ENCODE measurements around the gene F11R. TPM values are rescaled to one million over a fixed set of nuclear protein-coding genes. Genes with fewer than 3 reads are reported as not detected.

F11R gene
- total and polyA plus RNA-seq, 9 donors: 8.9 to 28.0 (median 12.3) TPM

GRCh38 chr1:161054805-161055204, 33.9 kb upstream of the F11R start:
- Histone ChIP-seq H3K9me3 (replicated peaks; ENCODE audit: control insufficient read depth, low read depth, low read length) (no peaks in the 10 kb centered on the region), H3K4me3 (ENCODE audit: low read length) (no peak overlapping the region), H3K27ac (ENCODE audit: low read length) (no peak overlapping the region), H3K27me3 (ENCODE audit: control insufficient read depth, insufficient read depth, low read length) (peaks cover 13% of the 10 kb centered on the region), H3K4me1 (ENCODE audit: control insufficient read depth, insufficient read depth, low read length) (no peaks in the 10 kb centered on the region), H3K36me3 (ENCODE audit: control insufficient read depth, insufficient read depth, low read length) (no peaks in the 10 kb centered on the region)
- WGBS (ENCODE audit: insufficient coverage): 100% methylated on average over 1 of the region's 7 CpGs
- no peak for DNase-seq

DNA sequence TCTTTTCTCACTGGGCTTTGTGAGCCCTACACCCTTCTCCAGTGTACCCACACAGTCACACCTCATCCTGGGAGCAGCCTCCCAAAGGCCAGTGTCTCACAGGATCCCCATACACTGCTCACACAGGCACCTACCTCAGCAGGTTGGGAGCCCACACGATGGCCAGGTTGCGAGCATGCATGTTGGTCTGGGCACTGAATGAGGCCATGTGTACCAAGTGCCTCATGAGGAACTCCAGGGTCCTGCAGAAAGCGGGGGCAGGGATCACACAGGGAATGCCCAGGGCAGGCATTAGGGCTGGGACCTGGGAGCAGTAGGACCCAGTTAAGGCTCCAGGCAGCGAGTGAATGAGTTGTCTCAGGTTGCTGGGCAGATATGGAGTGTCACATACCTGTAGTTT, 33.3 kb upstream of the F11R start:
- H3K4me3 ChIP-seq (ENCODE audit: low read length): no peak overlapping the region
- no peak for DNase-seq
- peaks cover 13% of the 10 kb centered on the region for H3K27me3 ChIP-seq (ENCODE audit: control insufficient read depth, insufficient read depth, low read length)
- H3K36me3 ChIP-seq (ENCODE audit: control insufficient read depth, insufficient read depth, low read length): no peaks in the 10 kb centered on the region
- no peaks in the 10 kb centered on the region for H3K9me3 ChIP-seq (replicated peaks; ENCODE audit: control insufficient read depth, low read depth, low read length)
- no peaks in the 10 kb centered on the region for H3K4me1 ChIP-seq (ENCODE audit: control insufficient read depth, insufficient read depth, low read length)
- no peak overlapping the region for H3K27ac ChIP-seq (ENCODE audit: low read length)
- WGBS (ENCODE audit: insufficient coverage): 84% methylated on average over 4 of the region's 4 CpGs

- Histone ChIP-seq H3K36me3 (ENCODE audit: control insufficient read depth, insufficient read depth, low read length) (no peaks in the 10 kb centered on the region), H3K27me3 (ENCODE audit: control insufficient read depth, insufficient read depth, low read length) (peaks cover 17% of the 10 kb centered on the region), H3K4me1 (ENCODE audit: control insufficient read depth, insufficient read depth, low read length) (no peaks in the 10 kb centered on the region), H3K9me3 (replicated peaks; ENCODE audit: control insufficient read depth, low read depth, low read length) (no peaks in the 10 kb centered on the region), H3K4me3 (ENCODE audit: low read length) (no peak overlapping the region), H3K27ac (ENCODE audit: low read length) (no peak overlapping the region)
- no CpG with 5 or more reads among the region's 3 CpGs for WGBS (ENCODE audit: insufficient coverage)
- no peak for DNase-seq
These were observed 31.9 kb upstream of the F11R start for GRCh38 chr1:161052899-161053298.

DNA sequence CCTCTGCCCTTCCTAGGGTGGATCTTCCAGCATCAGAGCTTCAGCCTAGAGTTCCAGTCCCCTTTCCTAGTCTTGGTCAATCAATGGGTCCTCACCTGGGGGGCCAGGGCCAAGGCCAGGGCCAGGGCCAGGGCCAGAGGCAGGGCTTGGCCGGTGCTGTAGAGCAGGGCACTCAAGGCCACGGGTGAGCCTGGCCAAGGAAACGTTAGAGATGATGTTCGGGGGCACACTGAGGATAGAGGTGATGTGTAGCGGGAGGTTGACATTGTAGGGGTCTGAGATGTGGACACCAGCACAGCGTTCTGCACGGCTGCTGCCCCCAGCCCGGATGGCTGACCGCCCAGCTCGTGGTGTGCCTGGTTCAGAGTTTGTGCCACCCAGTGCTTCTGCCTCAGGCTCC, 30.3 kb upstream of the F11R start:
- H3K27me3 ChIP-seq (ENCODE audit: control insufficient read depth, insufficient read depth, low read length): peaks cover 19% of the 10 kb centered on the region
- H3K9me3 ChIP-seq (replicated peaks; ENCODE audit: control insufficient read depth, low read depth, low read length): peaks cover 7% of the 10 kb centered on the region
- H3K36me3 ChIP-seq (ENCODE audit: control insufficient read depth, insufficient read depth, low read length): no peaks in the 10 kb centered on the region
- no peak overlapping the region for H3K4me3 ChIP-seq (ENCODE audit: low read length)
- WGBS (ENCODE audit: insufficient coverage): 92% methylated on average over 10 of the region's 10 CpGs
- no peak overlapping the region for H3K27ac ChIP-seq (ENCODE audit: low read length)
- peaks cover 2% of the 10 kb centered on the region for H3K4me1 ChIP-seq (ENCODE audit: control insufficient read depth, insufficient read depth, low read length)
- DNase-seq: no peak

- Histone ChIP-seq H3K9me3 (replicated peaks; ENCODE audit: control insufficient read depth, low read depth, low read length) (peaks cover 7% of the 10 kb centered on the region), H3K4me3 (ENCODE audit: low read length) (no peak overlapping the region), H3K27ac (ENCODE audit: low read length) (no peak overlapping the region), H3K27me3 (ENCODE audit: control insufficient read depth, insufficient read depth, low read length) (peaks cover 9% of the 10 kb centered on the region), H3K4me1 (ENCODE audit: control insufficient read depth, insufficient read depth, low read length) (peaks cover 6% of the 10 kb centered on the region), H3K36me3 (ENCODE audit: control insufficient read depth, insufficient read depth, low read length) (no peaks in the 10 kb centered on the region)
- WGBS (ENCODE audit: insufficient coverage): 63% methylated on average over 2 of the region's 5 CpGs
- no peak for DNase-seq
These were observed 28.2 kb upstream of the F11R start for GRCh38 chr1:161048949-161049722.

DNA sequence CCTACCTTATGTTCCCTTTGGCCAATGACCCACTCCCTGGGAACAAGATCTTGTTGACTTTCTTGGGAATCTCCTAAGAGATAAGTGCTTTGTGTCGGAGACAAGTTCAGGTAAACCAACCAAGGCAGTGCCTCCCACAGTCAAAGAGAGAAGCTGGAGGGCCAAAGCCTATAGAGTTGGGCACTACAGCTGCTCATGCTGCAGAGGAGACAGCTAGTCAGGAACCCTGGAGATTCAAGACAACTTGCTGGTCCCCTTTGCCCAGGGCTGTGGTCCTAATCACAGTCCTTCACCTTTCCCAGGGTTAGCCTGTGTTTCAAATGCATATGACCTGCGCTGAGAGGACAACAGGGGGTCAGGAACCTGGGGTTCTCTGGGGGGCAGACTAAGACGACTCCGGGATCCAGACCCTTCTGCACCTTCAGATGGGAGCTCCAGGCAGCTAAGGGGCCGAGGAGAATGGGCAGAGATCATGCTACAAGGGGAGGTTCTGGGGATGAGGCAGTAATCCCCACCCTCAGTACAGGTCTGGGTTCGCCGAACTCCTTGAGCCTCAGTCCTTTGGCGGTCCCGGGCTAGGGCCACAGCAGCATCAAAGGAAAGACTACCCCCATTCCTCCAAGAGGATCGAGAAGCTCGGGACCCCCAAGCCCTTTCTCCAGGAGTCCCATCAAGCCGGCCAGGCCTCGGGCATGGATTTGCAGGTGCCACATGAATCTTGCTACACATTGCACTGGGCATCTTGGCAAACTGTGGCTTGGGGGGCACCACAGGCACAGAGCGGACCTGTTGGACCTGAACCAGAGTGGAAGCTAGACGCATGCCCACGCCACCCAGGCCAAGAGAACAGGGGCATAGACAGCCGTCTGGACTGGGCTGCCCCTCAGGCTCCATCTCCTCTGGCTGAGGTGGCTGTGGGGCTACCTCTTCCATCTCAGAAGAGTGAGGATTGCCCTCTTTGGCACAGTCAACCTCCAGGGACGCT, 26.8 kb upstream of the F11R start:
- Histone ChIP-seq H3K36me3 (ENCODE audit: control insufficient read depth, insufficient read depth, low read length) (peaks cover 7% of the 10 kb centered on the region), H3K27me3 (ENCODE audit: control insufficient read depth, insufficient read depth, low read length) (peaks cover 7% of the 10 kb centered on the region), H3K27ac (ENCODE audit: low read length) (no peak overlapping the region), H3K4me1 (ENCODE audit: control insufficient read depth, insufficient read depth, low read length) (peaks cover 8% of the 10 kb centered on the region), H3K9me3 (replicated peaks; ENCODE audit: control insufficient read depth, low read depth, low read length) (peaks cover 7% of the 10 kb centered on the region), H3K4me3 (ENCODE audit: low read length) (no peak overlapping the region)
- WGBS (ENCODE audit: insufficient coverage): 95% methylated on average over 16 of the region's 18 CpGs
- no peak for DNase-seq

DNA sequence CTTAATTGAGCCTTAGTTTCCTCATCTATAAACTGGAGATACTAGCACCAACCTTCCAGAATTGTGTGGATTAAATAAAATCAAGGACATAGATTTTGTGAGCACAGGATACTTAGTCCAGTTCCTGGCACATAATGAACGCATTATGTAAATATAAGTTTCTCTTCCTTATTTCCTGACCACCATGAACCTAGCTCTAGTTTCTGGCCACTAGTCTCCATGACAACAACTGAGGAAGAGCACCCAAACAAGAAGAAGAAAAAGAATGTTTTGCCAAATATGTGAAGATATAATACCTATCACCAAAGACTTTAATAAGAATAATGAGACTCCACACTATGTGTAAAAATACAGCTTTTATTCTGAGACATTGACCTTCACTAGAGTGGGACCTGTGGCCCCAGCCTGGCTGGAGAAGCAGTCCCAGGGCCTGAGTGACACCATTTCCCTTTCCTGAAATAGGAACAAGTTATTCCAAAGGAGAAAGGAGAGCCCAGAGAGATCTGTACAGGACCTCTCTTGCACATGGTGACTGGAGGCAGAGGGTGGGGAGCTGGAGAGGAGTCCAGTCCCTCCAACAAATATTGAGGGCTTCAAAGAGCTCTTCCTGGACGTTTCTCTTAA, 25.8 kb upstream of the F11R start:
- H3K4me1 ChIP-seq (ENCODE audit: control insufficient read depth, insufficient read depth, low read length): peaks cover 8% of the 10 kb centered on the region
- DNase-seq: peak; percentile 59
- peaks cover 5% of the 10 kb centered on the region for H3K27me3 ChIP-seq (ENCODE audit: control insufficient read depth, insufficient read depth, low read length)
- H3K9me3 ChIP-seq (replicated peaks; ENCODE audit: control insufficient read depth, low read depth, low read length): peaks cover 7% of the 10 kb centered on the region
- no CpG with 5 or more reads among the region's 2 CpGs for WGBS (ENCODE audit: insufficient coverage)
- H3K36me3 ChIP-seq (ENCODE audit: control insufficient read depth, insufficient read depth, low read length): peaks cover 17% of the 10 kb centered on the region
- H3K27ac ChIP-seq (ENCODE audit: low read length): peak overlapping the region; percentile 99
- H3K4me3 ChIP-seq (ENCODE audit: low read length): peak overlapping the region; percentile 93

GRCh38 chr1:161045736-161046604, 25.0 kb upstream of the F11R start, which contains the start of gene USF1:
Gene USF1 (minus strand): TSS chr1:161045977. CDS start chr1:161043275, 2,702 bp downstream.
- peak; percentile 99 for DNase-seq
- H3K27ac ChIP-seq (ENCODE audit: low read length): peak within 1 kb of the TSS; percentile 99
- H3K36me3 ChIP-seq (ENCODE audit: control insufficient read depth, insufficient read depth, low read length): peaks cover 24% of the 10 kb centered on the region
- H3K4me1 ChIP-seq (ENCODE audit: control insufficient read depth, insufficient read depth, low read length): peaks cover 8% of the 10 kb centered on the region
- 0% methylated on average over 11 of the region's 29 CpGs for WGBS (ENCODE audit: insufficient coverage)
- H3K27me3 ChIP-seq (ENCODE audit: control insufficient read depth, insufficient read depth, low read length): peaks cover 5% of the 10 kb centered on the region
- H3K4me3 ChIP-seq (ENCODE audit: low read length): peak within 1 kb of the TSS; percentile 93
- peaks cover 7% of the 10 kb centered on the region for H3K9me3 ChIP-seq (replicated peaks; ENCODE audit: control insufficient read depth, low read depth, low read length)

- peak overlapping the region; percentile 93 for H3K4me3 ChIP-seq (ENCODE audit: low read length)
- peaks cover 5% of the 10 kb centered on the region for H3K27me3 ChIP-seq (ENCODE audit: control insufficient read depth, insufficient read depth, low read length)
- H3K27ac ChIP-seq (ENCODE audit: low read length): peak overlapping the region; percentile 99
- DNase-seq: peak; percentile 88
- peaks cover 7% of the 10 kb centered on the region for H3K9me3 ChIP-seq (replicated peaks; ENCODE audit: control insufficient read depth, low read depth, low read length)
- H3K4me1 ChIP-seq (ENCODE audit: control insufficient read depth, insufficient read depth, low read length): peaks cover 8% of the 10 kb centered on the region
- peaks cover 32% of the 10 kb centered on the region for H3K36me3 ChIP-seq (ENCODE audit: control insufficient read depth, insufficient read depth, low read length)
- WGBS (ENCODE audit: insufficient coverage): under 1% methylated on average over 37 of the region's 48 CpGs
These were observed 24.2 kb upstream of the F11R start for GRCh38 chr1:161044908-161045735.

Data from muscle of leg (tissue), 11 donors.